HL-60 (cell line): ENCODE data around the gene SPACA6.

ENCODE experiments used
- POLR2AphosphoS5 ChIP-seq: IDR thresholded peaks from 2 replicates; pipeline ENCODE4 v1.6.1; 2012; ENCODE audit warnings: low read depth
- TF ChIP-seq, protein P1 (sequence below): IDR thresholded peaks from one replicate; pipeline ENCODE4 v1.5.1; 2011; ENCODE audit warnings: low read length, control low read depth, inconsistent platforms; ENCODE audit not compliant: insufficient read depth
- TF ChIP-seq, protein P2 (sequence below): IDR thresholded peaks from 2 replicates; pipeline ENCODE4 v1.6.1; 2012; ENCODE audit warnings: low read depth; ENCODE audit not compliant: insufficient replicate concordance

DNA sequence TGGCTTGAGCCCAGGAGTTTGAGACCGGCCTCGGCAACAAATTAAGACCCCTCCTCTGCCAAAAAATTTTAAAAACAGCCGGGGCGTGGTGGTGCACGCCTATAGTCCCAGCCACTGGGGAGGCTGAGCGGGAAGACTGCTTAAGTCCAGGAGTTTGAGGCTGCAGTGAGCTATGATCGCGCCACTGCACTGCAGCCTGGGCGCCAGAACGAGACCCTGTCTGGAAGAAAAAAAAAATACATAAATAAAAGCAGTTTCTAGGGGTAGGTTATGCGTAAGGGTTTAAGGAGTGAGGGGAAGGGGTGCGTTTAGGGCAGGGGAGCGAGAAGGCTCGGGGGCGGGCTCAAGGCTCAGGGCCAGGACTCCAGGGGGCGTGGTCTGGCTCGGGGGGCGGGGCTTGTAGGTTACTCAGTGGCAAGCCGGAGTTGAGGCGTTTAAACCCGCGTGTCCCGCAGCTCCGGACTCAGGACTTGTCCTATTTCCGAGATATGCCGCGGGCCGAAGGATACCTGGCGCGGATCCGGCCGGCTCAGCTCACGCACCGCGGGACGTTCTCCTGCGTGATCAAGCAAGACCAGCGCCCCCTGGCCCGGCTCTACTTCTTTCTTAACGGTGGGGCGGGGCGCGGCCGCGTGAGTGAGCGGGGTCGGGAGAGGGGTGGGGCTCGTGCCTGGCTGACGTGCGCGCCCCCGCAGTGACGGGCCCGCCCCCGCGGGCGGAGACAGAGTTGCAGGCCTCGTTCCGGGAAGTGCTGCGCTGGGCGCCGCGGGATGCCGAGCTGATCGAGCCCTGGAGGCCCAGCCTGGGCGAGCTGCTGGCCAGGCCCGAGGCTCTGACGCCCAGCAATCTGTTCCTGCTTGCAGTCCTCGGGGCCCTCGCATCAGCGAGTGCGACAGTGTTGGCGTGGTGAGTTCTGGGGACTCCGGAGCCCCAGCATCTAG, 10.7 kb downstream of the SPACA6 start:
- TF ChIP-seq POLR2AphosphoS5, result peak; percentile 95
- TF ChIP-seq, protein P1, sequence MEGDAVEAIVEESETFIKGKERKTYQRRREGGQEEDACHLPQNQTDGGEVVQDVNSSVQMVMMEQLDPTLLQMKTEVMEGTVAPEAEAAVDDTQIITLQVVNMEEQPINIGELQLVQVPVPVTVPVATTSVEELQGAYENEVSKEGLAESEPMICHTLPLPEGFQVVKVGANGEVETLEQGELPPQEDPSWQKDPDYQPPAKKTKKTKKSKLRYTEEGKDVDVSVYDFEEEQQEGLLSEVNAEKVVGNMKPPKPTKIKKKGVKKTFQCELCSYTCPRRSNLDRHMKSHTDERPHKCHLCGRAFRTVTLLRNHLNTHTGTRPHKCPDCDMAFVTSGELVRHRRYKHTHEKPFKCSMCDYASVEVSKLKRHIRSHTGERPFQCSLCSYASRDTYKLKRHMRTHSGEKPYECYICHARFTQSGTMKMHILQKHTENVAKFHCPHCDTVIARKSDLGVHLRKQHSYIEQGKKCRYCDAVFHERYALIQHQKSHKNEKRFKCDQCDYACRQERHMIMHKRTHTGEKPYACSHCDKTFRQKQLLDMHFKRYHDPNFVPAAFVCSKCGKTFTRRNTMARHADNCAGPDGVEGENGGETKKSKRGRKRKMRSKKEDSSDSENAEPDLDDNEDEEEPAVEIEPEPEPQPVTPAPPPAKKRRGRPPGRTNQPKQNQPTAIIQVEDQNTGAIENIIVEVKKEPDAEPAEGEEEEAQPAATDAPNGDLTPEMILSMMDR, result no peak
- TF ChIP-seq, protein P2, sequence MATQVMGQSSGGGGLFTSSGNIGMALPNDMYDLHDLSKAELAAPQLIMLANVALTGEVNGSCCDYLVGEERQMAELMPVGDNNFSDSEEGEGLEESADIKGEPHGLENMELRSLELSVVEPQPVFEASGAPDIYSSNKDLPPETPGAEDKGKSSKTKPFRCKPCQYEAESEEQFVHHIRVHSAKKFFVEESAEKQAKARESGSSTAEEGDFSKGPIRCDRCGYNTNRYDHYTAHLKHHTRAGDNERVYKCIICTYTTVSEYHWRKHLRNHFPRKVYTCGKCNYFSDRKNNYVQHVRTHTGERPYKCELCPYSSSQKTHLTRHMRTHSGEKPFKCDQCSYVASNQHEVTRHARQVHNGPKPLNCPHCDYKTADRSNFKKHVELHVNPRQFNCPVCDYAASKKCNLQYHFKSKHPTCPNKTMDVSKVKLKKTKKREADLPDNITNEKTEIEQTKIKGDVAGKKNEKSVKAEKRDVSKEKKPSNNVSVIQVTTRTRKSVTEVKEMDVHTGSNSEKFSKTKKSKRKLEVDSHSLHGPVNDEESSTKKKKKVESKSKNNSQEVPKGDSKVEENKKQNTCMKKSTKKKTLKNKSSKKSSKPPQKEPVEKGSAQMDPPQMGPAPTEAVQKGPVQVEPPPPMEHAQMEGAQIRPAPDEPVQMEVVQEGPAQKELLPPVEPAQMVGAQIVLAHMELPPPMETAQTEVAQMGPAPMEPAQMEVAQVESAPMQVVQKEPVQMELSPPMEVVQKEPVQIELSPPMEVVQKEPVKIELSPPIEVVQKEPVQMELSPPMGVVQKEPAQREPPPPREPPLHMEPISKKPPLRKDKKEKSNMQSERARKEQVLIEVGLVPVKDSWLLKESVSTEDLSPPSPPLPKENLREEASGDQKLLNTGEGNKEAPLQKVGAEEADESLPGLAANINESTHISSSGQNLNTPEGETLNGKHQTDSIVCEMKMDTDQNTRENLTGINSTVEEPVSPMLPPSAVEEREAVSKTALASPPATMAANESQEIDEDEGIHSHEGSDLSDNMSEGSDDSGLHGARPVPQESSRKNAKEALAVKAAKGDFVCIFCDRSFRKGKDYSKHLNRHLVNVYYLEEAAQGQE, result peak; percentile 60
